C4-2B (cell line): ENCODE data around the gene NANOS3.

Source experiments
- H3K27ac ChIP-seq: fragments of 450-650 bp; 2 replicates; pipeline ENCODE4 v1.5.1; 2017
- ZFX ChIP-seq: fragments of 450-650 bp; IDR thresholded peaks from 2 replicates; pipeline ENCODE4 v1.6.1; 2017
- TF ChIP-seq, protein P1 (sequence below): fragments of 450-650 bp; conservative IDR thresholded peaks from 2 replicates; pipeline ENCODE4 v1.5.1; 2017; ENCODE audit warnings: mild to moderate bottlenecking

The NANOS3 gene

GRCh38 chr19:13841086-13841961 is 35.6 kb upstream of the NANOS3 start:
- TF ChIP-seq, protein P1, sequence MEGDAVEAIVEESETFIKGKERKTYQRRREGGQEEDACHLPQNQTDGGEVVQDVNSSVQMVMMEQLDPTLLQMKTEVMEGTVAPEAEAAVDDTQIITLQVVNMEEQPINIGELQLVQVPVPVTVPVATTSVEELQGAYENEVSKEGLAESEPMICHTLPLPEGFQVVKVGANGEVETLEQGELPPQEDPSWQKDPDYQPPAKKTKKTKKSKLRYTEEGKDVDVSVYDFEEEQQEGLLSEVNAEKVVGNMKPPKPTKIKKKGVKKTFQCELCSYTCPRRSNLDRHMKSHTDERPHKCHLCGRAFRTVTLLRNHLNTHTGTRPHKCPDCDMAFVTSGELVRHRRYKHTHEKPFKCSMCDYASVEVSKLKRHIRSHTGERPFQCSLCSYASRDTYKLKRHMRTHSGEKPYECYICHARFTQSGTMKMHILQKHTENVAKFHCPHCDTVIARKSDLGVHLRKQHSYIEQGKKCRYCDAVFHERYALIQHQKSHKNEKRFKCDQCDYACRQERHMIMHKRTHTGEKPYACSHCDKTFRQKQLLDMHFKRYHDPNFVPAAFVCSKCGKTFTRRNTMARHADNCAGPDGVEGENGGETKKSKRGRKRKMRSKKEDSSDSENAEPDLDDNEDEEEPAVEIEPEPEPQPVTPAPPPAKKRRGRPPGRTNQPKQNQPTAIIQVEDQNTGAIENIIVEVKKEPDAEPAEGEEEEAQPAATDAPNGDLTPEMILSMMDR = no peak
- no peak for TF ChIP-seq ZFX
- no peak overlapping the region for H3K27ac ChIP-seq

DNA sequence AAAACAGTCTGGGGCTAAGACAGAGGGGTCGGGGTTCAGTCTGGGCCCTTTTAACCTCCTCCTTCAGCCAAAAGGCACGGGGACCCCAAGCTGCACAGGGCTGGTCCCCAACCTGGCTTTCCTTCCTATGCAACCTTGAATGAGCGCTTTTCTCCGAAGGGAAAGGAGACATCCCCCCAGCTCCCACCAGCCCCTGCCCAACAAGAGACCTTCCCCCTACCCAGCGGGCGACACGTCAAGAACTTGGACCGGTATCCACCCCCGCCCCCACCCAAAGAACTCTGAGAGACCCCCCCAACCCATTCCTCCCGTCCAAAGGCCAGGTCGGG is 35.0 kb upstream of the NANOS3 start:
- peak overlapping the region; percentile 70; the same call in 1 of the 2 replicates for H3K27ac ChIP-seq
- TF ChIP-seq ZFX = no peak
- TF ChIP-seq, protein P1 = no peak

DNA sequence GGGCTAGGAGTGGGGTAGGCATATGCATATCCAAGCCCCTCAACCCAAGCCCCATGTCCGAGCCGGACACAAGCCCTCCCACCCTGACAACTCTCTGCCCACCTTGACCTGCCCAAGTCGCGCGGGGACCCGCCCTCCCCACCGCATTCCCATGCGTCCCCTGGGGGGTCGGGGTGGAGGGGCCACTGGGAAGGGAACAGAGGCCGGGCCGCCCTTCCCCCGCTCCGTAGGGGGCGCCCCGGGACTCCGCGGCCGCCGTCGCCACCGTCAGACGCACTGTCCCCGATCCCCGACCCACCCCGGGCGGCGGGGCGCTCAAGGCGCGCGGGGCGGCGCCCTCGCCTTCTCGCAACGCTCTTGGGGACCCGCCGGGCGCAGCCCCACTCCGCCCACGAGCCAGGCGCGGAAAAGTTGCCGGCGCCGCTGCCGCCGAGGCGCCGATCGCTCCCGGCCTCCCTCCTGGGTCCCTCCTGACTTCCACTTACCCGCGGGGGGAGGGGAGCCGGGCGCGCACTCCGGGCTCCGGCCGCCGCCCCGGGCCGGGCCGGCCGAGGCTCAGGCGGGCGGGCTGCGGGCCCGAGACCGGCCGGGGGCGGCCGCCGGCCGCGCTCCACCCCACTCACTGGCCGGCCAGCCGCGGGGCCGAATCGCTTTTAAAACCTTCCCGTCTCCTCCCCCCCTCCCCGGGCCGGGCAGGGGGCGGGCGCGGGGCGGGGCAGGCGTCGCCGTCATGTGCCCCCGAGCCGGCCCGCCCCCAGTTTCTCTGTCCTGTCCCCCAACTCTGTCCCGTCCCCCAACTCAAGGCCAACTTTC is 34.4 kb upstream of the NANOS3 start:
- peak; percentile 47; the same call in 1 of the 2 replicates for TF ChIP-seq ZFX
- TF ChIP-seq, protein P1 = no peak
- H3K27ac ChIP-seq = peak overlapping the region; percentile 70

DNA sequence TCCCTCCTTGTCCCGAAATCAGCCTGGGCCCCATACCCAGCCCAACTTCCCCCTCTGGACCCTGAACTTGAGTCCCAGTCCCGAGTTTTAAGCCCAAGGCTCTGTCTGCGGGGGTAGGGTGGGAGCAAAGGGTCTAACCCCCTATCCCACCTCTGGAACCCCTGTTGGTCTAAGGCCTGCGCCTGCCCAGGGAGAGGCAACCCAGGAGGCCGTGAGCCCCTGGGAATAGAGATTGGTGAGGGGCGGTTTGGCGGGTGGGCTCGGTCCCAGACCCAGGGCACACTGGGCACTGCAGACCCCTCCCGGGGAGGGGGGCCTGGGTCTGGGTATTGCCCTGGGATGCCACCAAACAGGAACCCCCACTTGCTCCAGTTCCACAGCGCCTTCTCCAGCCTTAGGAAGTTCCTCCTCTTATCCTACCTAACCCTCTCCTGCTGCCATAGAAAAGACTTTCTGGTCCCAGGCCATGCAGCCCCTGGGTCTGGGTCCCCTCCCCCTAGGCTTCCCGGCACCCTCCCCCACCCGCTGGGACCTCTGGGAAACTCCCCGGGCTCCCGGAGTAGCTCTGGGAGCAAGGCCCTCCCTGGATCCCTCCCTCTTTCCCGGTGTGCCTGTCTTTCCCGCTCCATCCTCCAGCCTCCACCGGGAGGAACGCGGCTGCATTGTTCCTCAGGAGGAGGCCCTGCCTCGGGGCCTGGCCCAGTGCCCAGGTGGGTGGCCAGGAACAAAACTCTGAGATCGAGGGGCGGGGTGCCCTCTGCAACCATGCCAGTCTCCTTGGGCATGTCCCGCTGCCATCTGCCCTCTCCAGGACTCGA is 33.6 kb upstream of the NANOS3 start:
- peak overlapping the region; percentile 70 for H3K27ac ChIP-seq
- TF ChIP-seq, protein P1 = no peak
- TF ChIP-seq ZFX = no peak

GRCh38 chr19:13844130-13844631 is 32.8 kb upstream of the NANOS3 start:
- TF ChIP-seq ZFX = no peak
- TF ChIP-seq, protein P1 = no peak
- H3K27ac ChIP-seq = no peak overlapping the region

GRCh38 chr19:13846557-13847406 is 30.2 kb upstream of the NANOS3 start:
- no peak for TF ChIP-seq ZFX
- TF ChIP-seq, protein P1 = no peak
- peak overlapping the region; percentile 55 for H3K27ac ChIP-seq
